Measurements from ENCODE around the gene NSD1. TPM values are rescaled to one million over a fixed set of nuclear protein-coding genes. Genes with fewer than 3 reads are reported as not detected.

The NSD1 gene
- total and polyA plus RNA-seq, 10 of the 15 experiments (the other 5 are each of a cell fraction or from before 2014, with no cell fraction given): 7.0 to 57.9 (median 30.4) TPM

DNA sequence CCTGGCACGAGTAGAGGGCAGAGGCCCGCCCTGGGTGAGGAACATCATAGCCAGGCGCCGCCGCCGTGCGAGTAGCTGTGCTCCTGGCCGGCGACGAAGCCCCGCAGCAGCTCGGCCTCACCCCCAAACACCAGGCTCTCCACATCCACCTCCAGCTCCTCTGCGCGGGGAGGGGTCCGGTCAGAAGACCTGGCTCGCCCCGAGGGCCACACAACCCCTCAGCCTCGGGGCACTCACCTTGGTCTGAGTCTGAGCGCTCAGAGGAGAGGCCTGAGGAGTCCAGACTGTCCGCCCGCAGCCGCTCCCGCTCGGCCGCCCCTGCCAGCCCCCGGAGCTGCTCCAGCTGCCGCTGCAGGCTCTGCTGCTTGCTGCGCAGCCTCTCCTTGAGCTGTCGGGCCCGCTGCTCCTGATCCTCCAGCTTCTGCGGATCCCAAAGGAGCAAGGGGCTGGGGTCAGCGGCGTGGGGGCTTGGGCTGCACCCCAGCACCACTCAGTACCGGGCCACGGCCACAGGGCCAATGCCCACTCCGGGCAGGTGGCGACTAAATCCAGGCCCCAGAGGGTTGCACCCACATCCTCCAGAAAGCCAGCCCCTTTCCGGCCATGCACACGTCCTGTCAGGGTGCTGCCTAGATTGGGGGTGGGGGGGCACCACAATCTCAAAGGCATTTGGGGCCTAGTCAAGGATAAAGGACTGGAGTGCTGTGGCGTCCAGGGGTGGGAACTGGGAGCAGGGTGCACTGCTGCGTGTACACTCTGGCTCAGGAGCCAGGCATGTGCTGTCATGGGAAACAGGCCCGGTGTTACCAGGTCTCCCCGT lies 174.2 kb downstream of the NSD1 start:
- no peaks in the 10 kb centered on the region for H3K9me3 ChIP-seq (replicated peaks; ENCODE audit: control insufficient read depth, insufficient read depth, low read length)
- ChIA-PET SMC1A (ENCODE audit: uncharacterized antibody, unreplicated experiment) (interaction anchor here (2.1 to 2.9 kb wide), 2 partner anchors 141 to 194 kb away, joined by 4 to 19 read pairs; no protein-coding TSS in a partner anchor), RAD21 (ENCODE audit: unreplicated experiment) (no interaction called here), CTCF (interaction anchor here (1.0 to 3.6 kb wide), 5 partner anchors 10 to 196 kb away, joined by 4 to 56 read pairs (median 25); no protein-coding TSS in a partner anchor), POLR2A (no interaction called here)
- H4K20me1 ChIP-seq (ENCODE audit: control insufficient read depth, insufficient read depth): no peaks in the 10 kb centered on the region
- DNase-seq (ENCODE audit: low read depth, low spot score) (no peak), FAIRE-seq (no peak), ATAC-seq (no peak)
- no TSS peak for BruUV-seq (replicated peaks)
- no peak overlapping the region for H3K4me3 ChIP-seq
- TF ChIP-seq POLR2A (IDR thresholded peaks at IDR 0.05; ENCODE audit: low read depth, low read length): peak; percentile 70
- TF ChIP-seq NBN (IDR thresholded peaks at IDR 0.05): no peak
- no peak for TF ChIP-seq MTA3 (IDR thresholded peaks at IDR 0.05; ENCODE audit: borderline replicate concordance, low read length)
- TF ChIP-seq ZBED1 (IDR thresholded peaks at IDR 0.05; ENCODE audit: borderline replicate concordance): peak; percentile 20; the same call in 1 of the 2 replicates
- TF ChIP-seq NR2C2 (IDR thresholded peaks at IDR 0.05; ENCODE audit: borderline replicate concordance, control insufficient read depth, insufficient read length, low read depth): no peak
- TF ChIP-seq, protein P1, sequence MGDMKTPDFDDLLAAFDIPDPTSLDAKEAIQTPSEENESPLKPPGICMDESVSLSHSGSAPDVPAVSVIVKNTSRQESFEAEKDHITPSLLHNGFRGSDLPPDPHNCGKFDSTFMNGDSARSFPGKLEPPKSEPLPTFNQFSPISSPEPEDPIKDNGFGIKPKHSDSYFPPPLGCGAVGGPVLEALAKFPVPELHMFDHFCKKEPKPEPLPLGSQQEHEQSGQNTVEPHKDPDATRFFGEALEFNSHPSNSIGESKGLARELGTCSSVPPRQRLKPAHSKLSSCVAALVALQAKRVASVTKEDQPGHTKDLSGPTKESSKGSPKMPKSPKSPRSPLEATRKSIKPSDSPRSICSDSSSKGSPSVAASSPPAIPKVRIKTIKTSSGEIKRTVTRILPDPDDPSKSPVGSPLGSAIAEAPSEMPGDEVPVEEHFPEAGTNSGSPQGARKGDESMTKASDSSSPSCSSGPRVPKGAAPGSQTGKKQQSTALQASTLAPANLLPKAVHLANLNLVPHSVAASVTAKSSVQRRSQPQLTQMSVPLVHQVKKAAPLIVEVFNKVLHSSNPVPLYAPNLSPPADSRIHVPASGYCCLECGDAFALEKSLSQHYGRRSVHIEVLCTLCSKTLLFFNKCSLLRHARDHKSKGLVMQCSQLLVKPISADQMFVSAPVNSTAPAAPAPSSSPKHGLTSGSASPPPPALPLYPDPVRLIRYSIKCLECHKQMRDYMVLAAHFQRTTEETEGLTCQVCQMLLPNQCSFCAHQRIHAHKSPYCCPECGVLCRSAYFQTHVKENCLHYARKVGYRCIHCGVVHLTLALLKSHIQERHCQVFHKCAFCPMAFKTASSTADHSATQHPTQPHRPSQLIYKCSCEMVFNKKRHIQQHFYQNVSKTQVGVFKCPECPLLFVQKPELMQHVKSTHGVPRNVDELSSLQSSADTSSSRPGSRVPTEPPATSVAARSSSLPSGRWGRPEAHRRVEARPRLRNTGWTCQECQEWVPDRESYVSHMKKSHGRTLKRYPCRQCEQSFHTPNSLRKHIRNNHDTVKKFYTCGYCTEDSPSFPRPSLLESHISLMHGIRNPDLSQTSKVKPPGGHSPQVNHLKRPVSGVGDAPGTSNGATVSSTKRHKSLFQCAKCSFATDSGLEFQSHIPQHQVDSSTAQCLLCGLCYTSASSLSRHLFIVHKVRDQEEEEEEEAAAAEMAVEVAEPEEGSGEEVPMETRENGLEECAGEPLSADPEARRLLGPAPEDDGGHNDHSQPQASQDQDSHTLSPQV (IDR thresholded peaks at IDR 0.05): no peak
- no peak for TF ChIP-seq ZNF217 (IDR thresholded peaks at IDR 0.05)
- TF ChIP-seq RBBP5 (conservative IDR thresholded peaks at IDR 0.05): no peak
- TF ChIP-seq IRF4 (IDR thresholded peaks at IDR 0.05; ENCODE audit: low read depth, low read length): no peak
- no peak for TF ChIP-seq TCF12 (IDR thresholded peaks at IDR 0.05; ENCODE audit: low read depth, low read length)
- TF ChIP-seq, protein P2, sequence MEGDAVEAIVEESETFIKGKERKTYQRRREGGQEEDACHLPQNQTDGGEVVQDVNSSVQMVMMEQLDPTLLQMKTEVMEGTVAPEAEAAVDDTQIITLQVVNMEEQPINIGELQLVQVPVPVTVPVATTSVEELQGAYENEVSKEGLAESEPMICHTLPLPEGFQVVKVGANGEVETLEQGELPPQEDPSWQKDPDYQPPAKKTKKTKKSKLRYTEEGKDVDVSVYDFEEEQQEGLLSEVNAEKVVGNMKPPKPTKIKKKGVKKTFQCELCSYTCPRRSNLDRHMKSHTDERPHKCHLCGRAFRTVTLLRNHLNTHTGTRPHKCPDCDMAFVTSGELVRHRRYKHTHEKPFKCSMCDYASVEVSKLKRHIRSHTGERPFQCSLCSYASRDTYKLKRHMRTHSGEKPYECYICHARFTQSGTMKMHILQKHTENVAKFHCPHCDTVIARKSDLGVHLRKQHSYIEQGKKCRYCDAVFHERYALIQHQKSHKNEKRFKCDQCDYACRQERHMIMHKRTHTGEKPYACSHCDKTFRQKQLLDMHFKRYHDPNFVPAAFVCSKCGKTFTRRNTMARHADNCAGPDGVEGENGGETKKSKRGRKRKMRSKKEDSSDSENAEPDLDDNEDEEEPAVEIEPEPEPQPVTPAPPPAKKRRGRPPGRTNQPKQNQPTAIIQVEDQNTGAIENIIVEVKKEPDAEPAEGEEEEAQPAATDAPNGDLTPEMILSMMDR (IDR thresholded peaks at IDR 0.05 in 2 of 3, conservative IDR thresholded peaks at IDR 0.05 in 1 of 3; ENCODE audit: control insufficient read depth in 2 of 3, extremely low read depth in 1 of 3, insufficient read depth in 1 of 3, low read depth in 3 of 3, low read length in 3 of 3): no peak
- no peak for TF ChIP-seq JUNB (IDR thresholded peaks at IDR 0.05)
- no peak for TF ChIP-seq FOS (IDR thresholded peaks at IDR 0.05; ENCODE audit: borderline replicate concordance, extremely low read depth, insufficient read length)
- H2AFZ ChIP-seq (ENCODE audit: control insufficient read depth, low read depth, low read length): no peak overlapping the region
- no peak overlapping the region; the same call in 1 of the 2 replicates for H3K27ac ChIP-seq (ENCODE audit: control insufficient read depth, insufficient read depth)
- 50% methylated on average over 33 of the region's 43 CpGs for WGBS (ENCODE audit: insufficient coverage, insufficient replicate concordance, low lambda C conversion rate, missing lambda C conversion rate)
- H3K4me2 ChIP-seq (ENCODE audit: control insufficient read depth, insufficient read depth): no peak overlapping the region
- H3K36me3 ChIP-seq (ENCODE audit: control insufficient read depth in 2 of 2, insufficient read depth in 2 of 2, low read length in 1 of 2): peaks cover 7 to 16% of the 10 kb centered on the region in 2 experiments
- peaks cover 26% of the 10 kb centered on the region for H3K4me1 ChIP-seq (ENCODE audit: control insufficient read depth, insufficient read depth, low read length)
- intact Hi-C loops (cut with micrococcal nuclease; ENCODE audit: unreplicated experiment): loop anchor here (2.0 to 10.0 kb wide), 2 partner anchors 149 to 287 kb away; partner anchors contain the start of gene TMED9
- in situ Hi-C loops (cut with MboI): no loop called here
- no peaks in the 10 kb centered on the region for H3K27me3 ChIP-seq (replicated peaks in 1 of 2; ENCODE audit: control insufficient read depth in 2 of 2, insufficient read depth in 2 of 2, low read length in 1 of 2)
- peaks cover 39% of the 10 kb centered on the region for H3K79me2 ChIP-seq (ENCODE audit: control insufficient read depth, insufficient read depth, low read length)
- no peak overlapping the region for H3K9ac ChIP-seq (ENCODE audit: control insufficient read depth, insufficient read depth, low read length)
